Astrocyte (in vitro differentiated cells and primary cell): ENCODE data around the gene WDR47.

Source experiments
- EZH2 ChIP-seq: IDR thresholded peaks from 2 replicates; pipeline ENCODE4 v1.6.1; 2012; ENCODE audit warnings: mild to moderate bottlenecking, low read length, inconsistent platforms; ENCODE audit not compliant: insufficient read depth
- TF ChIP-seq, protein P1 (sequence below): IDR thresholded peaks from 2 replicates; pipeline ENCODE4 v1.5.1; 2011; ENCODE audit warnings: low read depth, mild to moderate bottlenecking, inconsistent platforms, low read length, moderate library complexity; ENCODE audit not compliant: insufficient read depth

DNA sequence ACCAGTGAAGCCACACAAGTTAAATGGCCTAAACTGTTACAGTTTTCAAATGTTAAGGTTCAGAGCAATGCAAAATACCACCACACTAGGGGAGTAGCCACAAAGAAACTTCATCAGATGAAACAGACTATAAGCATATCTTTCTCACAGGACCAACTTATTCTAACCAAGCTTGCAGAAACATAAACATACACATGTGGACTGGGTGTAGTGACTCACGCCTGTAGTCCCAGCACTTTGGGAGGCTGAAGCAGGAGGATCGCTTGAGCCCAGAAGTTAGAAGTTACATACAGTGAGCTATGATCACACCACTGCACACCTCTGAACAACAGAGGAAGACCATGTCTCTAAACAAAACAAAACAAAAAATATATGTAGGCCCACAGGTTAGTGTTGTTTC is 17.3 kb downstream of the WDR47 start:
- TF ChIP-seq, protein P1, sequence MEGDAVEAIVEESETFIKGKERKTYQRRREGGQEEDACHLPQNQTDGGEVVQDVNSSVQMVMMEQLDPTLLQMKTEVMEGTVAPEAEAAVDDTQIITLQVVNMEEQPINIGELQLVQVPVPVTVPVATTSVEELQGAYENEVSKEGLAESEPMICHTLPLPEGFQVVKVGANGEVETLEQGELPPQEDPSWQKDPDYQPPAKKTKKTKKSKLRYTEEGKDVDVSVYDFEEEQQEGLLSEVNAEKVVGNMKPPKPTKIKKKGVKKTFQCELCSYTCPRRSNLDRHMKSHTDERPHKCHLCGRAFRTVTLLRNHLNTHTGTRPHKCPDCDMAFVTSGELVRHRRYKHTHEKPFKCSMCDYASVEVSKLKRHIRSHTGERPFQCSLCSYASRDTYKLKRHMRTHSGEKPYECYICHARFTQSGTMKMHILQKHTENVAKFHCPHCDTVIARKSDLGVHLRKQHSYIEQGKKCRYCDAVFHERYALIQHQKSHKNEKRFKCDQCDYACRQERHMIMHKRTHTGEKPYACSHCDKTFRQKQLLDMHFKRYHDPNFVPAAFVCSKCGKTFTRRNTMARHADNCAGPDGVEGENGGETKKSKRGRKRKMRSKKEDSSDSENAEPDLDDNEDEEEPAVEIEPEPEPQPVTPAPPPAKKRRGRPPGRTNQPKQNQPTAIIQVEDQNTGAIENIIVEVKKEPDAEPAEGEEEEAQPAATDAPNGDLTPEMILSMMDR: no peak
- no peak for TF ChIP-seq EZH2
